PFSK-1 (cell line): Measurements from ENCODE around the gene AZIN2.

Experiments
- FOXP2 ChIP-seq: optimal IDR thresholded peaks from 2 replicates; pipeline ENCODE3; 2011; ENCODE audit warnings: borderline replicate concordance, control low read depth, inconsistent platforms; ENCODE audit not compliant: insufficient read depth; ENCODE audit errors: extremely low read length, extremely low read depth
- POLR2AphosphoS5 ChIP-seq: IDR thresholded peaks from 2 replicates; pipeline ENCODE4 v1.6.1; 2012; ENCODE audit warnings: low read depth, mild to moderate bottlenecking, control low read depth, low read length, moderate library complexity
- REST ChIP-seq, 2 experiments: IDR thresholded peaks; 2 replicates each; pipeline versions ENCODE4 v1.6.1 to v1.8.0; 2011 to 2012; ENCODE audit warnings: low read depth in 2 of 2, low read length in 2 of 2, control low read depth in 1 of 2, inconsistent platforms in 1 of 2, mild to moderate bottlenecking in 1 of 2, moderate library complexity in 1 of 2; ENCODE audit not compliant: insufficient read depth in 1 of 2
- SIN3A ChIP-seq: IDR thresholded peaks from 2 replicates; pipeline ENCODE4 v1.6.1; 2012; ENCODE audit warnings: mild to moderate bottlenecking, low read length, moderate library complexity, borderline replicate concordance; ENCODE audit not compliant: insufficient read depth
- TAF1 ChIP-seq: IDR thresholded peaks from 2 replicates; pipeline ENCODE4 v1.6.1; 2012; ENCODE audit warnings: low read length, control low read depth, borderline replicate concordance; ENCODE audit not compliant: insufficient read depth

- TF ChIP-seq TAF1, result no peak
- TF ChIP-seq REST (IDR thresholded peaks at IDR 0.05; ENCODE audit: insufficient read depth in 1 of 2, low read depth in 2 of 2, low read length in 2 of 2), result no peak
- TF ChIP-seq SIN3A, result no peak
- TF ChIP-seq POLR2AphosphoS5, result no peak
- no peak for TF ChIP-seq FOXP2
Measured at GRCh38 chr1:33119050-33119449, 38.1 kb downstream of the AZIN2 start.
